ENCODE data around the gene CTAG1B. TPM values are rescaled to one million over a fixed set of nuclear protein-coding genes. Genes with fewer than 3 reads are reported as not detected.

Gene CTAG1B
- total and polyA plus RNA-seq, 2 of the 8 experiments (the other 6 are each of a cell fraction or from before 2014, with no cell fraction given): not detected

- TF ChIP-seq CHD7 (IDR thresholded peaks at IDR 0.05; ENCODE audit: insufficient replicate concordance, low read length): no peak
- no peak for TF ChIP-seq POU5F1 (IDR thresholded peaks at IDR 0.05; ENCODE audit: low read depth, low read length)
- no peak for TF ChIP-seq KDM4A (IDR thresholded peaks at IDR 0.05; ENCODE audit: low read depth, low read length, severe bottlenecking)
- TF ChIP-seq JUND (IDR thresholded peaks at IDR 0.05; ENCODE audit: low read length): no peak
- TF ChIP-seq KDM5A (IDR thresholded peaks at IDR 0.05; ENCODE audit: low read length): no peak
Measured at GRCh38 chrX:154593201-154593600, 25.9 kb downstream of the CTAG1B start (continued).
